OCI-M1 (cell line): ENCODE data around the gene RMND1.
A peak's percentile ranks its signal among the peaks of the same experiment; 100 is the strongest.
"Not testable (repeated sequence)": the region's sequence is repeated elsewhere in the genome, so short reads cannot be mapped to it uniquely, and the experiment has no call there.

Source experiments
- DNase-seq: peaks from one replicate; lab custom pipeline; 2025; lab: John Stamatoyannopoulos, UW

Gene RMND1

GRCh38 chr6:151384151-151384550 is 67.8 kb downstream of the RMND1 start:
- no peak for DNase-seq

- not testable (repeated sequence) for DNase-seq
Measured at GRCh38 chr6:151382631-151383030, 69.3 kb downstream of the RMND1 start.

GRCh38 chr6:151381722-151382121 is 70.2 kb downstream of the RMND1 start:
- no peak for DNase-seq

- DNase-seq: no peak
Measured at GRCh38 chr6:151380848-151381205, 71.1 kb downstream of the RMND1 start.

- DNase-seq: peak; percentile 57
Measured at GRCh38 chr6:151379933-151380847, 71.7 kb downstream of the RMND1 start.

- no peak for DNase-seq
Measured at GRCh38 chr6:151377095-151377494, 74.8 kb downstream of the RMND1 start.

- DNase-seq: no peak
Measured at GRCh38 chr6:151376440-151376839, 75.5 kb downstream of the RMND1 start.

GRCh38 chr6:151375833-151376232 is 76.1 kb downstream of the RMND1 start:
- no peak for DNase-seq

GRCh38 chr6:151374036-151374683 is 77.8 kb downstream of the RMND1 start:
- no peak for DNase-seq

- DNase-seq: no peak
Measured at GRCh38 chr6:151372164-151372563, 79.8 kb downstream of the RMND1 start.

- DNase-seq: no peak
Measured at GRCh38 chr6:151370509-151371078, 81.3 kb downstream of the RMND1 start.

- DNase-seq: no peak
Measured at GRCh38 chr6:151365233-151365632, 86.7 kb downstream of the RMND1 start.

GRCh38 chr6:151359486-151359885 is 92.4 kb downstream of the RMND1 start:
- DNase-seq: no peak

- DNase-seq: no peak
Measured at GRCh38 chr6:151358475-151358874, 93.5 kb downstream of the RMND1 start.

GRCh38 chr6:151357758-151358436 is 94.0 kb downstream of the RMND1 start:
- no peak for DNase-seq

- not testable (repeated sequence) for DNase-seq
Measured at GRCh38 chr6:151356983-151357382, 94.9 kb downstream of the RMND1 start.
